Right hindlimb (tissue), 1 donor: ENCODE data around the gene JUN.
A peak's percentile ranks its signal among the peaks of the same experiment; 100 is the strongest.

Source experiments
- DNase-seq: peaks from one replicate; pipeline ENCODE4 v3.0.0-alpha.2; 2018

The JUN gene

GRCh38 chr1:58783993-58784757, at the start of gene JUN:
Gene JUN, minus strand, starts transcription at chr1:58784047. Its CDS starts 977 bp downstream, at chr1:58783070.
- DNase-seq, result peak; percentile 100

- DNase-seq, result no peak
Measured at GRCh38 chr1:58833166-58833565, 49.3 kb upstream of the JUN start.

- DNase-seq, result no peak
Measured at GRCh38 chr1:58830291-58830690, 46.4 kb upstream of the JUN start.

GRCh38 chr1:58829866-58830265, 46.0 kb upstream of the JUN start:
- DNase-seq, result no peak

GRCh38 chr1:58827298-58827697, 43.5 kb upstream of the JUN start:
- DNase-seq, result no peak

GRCh38 chr1:58824753-58825389, 41.0 kb upstream of the JUN start:
- no peak for DNase-seq

- no peak for DNase-seq
Measured at GRCh38 chr1:58823481-58824010, 39.7 kb upstream of the JUN start.

- no peak for DNase-seq
Measured at GRCh38 chr1:58821309-58821708, 37.5 kb upstream of the JUN start.

GRCh38 chr1:58818976-58819375, 35.1 kb upstream of the JUN start:
- DNase-seq, result no peak

GRCh38 chr1:58818075-58818474, 34.2 kb upstream of the JUN start:
- no peak for DNase-seq

GRCh38 chr1:58816747-58817221, 32.9 kb upstream of the JUN start:
- no peak for DNase-seq

GRCh38 chr1:58816072-58816746, 32.4 kb upstream of the JUN start:
- DNase-seq, result peak; percentile 93

GRCh38 chr1:58815686-58816071, 31.8 kb upstream of the JUN start:
- no peak for DNase-seq

- peak; percentile 75 for DNase-seq
Measured at GRCh38 chr1:58815069-58815685, 31.3 kb upstream of the JUN start.

GRCh38 chr1:58814251-58815068, 30.6 kb upstream of the JUN start:
- peak; percentile 61 for DNase-seq

- no peak for DNase-seq
Measured at GRCh38 chr1:58813801-58814200, 30.0 kb upstream of the JUN start.

GRCh38 chr1:58813361-58813760, 29.5 kb upstream of the JUN start:
- DNase-seq, result no peak

- DNase-seq, result no peak
Measured at GRCh38 chr1:58812926-58813325, 29.1 kb upstream of the JUN start.

GRCh38 chr1:58812468-58812867, 28.6 kb upstream of the JUN start:
- DNase-seq, result no peak

GRCh38 chr1:58811303-58811702, 27.5 kb upstream of the JUN start:
- no peak for DNase-seq

GRCh38 chr1:58809325-58810010, 25.6 kb upstream of the JUN start:
- DNase-seq, result no peak

- DNase-seq, result no peak
Measured at GRCh38 chr1:58808077-58808476, 24.2 kb upstream of the JUN start.
